Fibroblast of skin of scalp (primary cell): ENCODE results near the gene FZD8. TPM values are rescaled to one million over a fixed set of nuclear protein-coding genes. Genes with fewer than 3 reads are reported as not detected.
"Not testable (repeated sequence)": the region's sequence is repeated elsewhere in the genome, so short reads cannot be mapped to it uniquely, and the experiment has no call there.

Source experiments
- DNase-seq: peaks from one replicate; pipeline ENCODE4 v3.0.0-alpha.2; 2013
- polyA plus RNA-seq, 2 experiments: library from polyadenylated mRNA; unstranded; fragments of 120-200 nt; gene quantifications; one replicate each; pipeline ENCODE4 v1.2.1, GENCODE V29; 2013; ENCODE audit not compliant: insufficient read length in 2 of 2

Gene FZD8, protein sequence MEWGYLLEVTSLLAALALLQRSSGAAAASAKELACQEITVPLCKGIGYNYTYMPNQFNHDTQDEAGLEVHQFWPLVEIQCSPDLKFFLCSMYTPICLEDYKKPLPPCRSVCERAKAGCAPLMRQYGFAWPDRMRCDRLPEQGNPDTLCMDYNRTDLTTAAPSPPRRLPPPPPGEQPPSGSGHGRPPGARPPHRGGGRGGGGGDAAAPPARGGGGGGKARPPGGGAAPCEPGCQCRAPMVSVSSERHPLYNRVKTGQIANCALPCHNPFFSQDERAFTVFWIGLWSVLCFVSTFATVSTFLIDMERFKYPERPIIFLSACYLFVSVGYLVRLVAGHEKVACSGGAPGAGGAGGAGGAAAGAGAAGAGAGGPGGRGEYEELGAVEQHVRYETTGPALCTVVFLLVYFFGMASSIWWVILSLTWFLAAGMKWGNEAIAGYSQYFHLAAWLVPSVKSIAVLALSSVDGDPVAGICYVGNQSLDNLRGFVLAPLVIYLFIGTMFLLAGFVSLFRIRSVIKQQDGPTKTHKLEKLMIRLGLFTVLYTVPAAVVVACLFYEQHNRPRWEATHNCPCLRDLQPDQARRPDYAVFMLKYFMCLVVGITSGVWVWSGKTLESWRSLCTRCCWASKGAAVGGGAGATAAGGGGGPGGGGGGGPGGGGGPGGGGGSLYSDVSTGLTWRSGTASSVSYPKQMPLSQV
- 2.5 TPM for polyA plus RNA-seq (2013, experiment 1 of 2; ENCODE audit: insufficient read length)
- 3.1 TPM for polyA plus RNA-seq (2013, experiment 2 of 2; ENCODE audit: insufficient read length)

DNA sequence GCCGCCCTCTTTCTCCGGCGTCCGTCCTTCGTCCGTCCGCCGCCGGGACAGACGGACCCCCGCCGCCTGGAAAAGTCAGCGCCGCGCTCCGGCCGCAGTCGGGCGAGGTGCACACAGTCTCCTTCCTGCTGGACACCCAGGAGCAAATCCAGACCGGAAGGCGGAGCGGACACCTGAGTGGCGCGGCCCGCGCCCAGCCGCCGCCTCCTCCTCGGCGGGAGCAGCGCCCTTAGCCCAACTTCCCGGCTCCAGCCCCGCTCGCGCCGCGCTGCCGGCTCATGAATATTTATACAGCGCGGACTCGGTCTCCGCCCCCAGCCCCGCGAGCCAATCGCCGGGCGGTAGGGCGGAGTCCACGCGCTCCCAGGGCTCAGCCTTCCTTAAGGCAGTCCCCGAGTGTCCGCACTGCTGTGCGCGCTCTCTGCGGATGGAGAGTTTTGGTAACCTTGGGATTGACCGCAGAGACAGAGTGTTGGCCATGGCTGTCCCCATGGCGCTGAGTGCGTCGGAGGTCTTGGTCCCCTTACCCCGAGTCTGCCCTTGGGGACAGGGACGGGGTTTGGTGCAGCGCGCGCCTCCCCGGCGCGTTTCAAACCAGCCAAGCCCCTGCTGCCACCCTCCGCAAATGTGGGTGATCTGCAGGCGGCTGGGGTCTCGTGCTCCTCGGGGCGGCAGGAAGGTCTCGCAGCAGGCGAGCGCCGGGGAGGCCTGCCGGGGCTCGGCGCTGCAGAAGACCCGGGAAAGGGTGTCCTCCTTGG is at the start of gene FZD8:
Gene FZD8, minus strand, starts transcription at position 262 of the 758 bp plus-strand sequence. CDS start 867 bp downstream, outside the sequence.
- peak; percentile 88 for DNase-seq

DNA sequence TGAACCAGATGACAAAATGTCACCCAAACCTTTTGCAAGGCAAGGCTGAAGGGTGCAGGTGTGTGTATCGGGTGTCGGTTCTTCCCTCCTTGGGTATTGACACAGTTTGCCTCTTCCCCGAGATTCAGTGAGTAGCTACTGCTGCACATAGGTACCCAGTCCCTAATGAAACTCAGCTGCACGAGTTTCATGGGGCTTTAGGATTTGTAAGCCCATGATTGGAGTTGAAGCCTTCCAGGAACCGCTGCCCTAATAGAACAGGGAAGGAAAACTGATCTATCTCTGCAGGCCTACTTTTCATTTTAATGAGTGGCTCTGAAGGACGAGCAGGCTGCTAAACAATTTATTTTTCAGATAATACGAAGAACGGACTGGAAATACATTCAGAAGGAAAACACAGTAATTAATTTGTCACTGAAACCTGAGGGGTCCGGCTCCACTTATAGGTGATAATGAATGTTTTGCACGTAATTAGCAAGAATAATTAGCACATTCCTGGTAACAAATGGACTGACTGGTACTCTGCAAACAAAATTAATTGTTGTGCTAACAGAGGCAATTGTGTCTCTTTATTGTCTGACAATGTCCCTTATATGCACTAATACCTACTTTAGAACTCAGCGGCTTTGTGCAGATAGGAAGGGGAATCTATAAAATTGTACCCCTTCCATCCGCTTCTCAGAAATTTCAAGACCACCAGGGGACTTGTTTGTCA is 49.6 kb upstream of the FZD8 start:
- no peak for DNase-seq

DNA sequence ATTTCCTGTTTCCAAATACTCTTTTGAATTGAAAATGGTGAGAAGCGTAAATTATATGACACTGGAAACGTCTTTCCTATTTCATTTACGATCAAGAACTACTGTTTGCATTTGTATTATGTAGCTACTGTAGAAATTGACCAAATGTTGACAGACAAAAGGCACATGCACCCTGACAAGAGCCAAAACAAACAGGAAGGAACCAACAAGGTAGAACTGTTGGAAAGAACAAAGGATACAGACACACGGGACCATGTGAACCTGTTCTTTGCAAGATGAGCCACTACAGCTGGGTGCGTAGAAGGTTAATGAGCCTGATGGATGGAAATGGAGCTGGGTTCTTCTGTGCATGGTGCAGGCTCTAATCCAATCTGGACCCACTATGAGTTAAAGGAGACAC is 48.4 kb upstream of the FZD8 start:
- no peak for DNase-seq

DNA sequence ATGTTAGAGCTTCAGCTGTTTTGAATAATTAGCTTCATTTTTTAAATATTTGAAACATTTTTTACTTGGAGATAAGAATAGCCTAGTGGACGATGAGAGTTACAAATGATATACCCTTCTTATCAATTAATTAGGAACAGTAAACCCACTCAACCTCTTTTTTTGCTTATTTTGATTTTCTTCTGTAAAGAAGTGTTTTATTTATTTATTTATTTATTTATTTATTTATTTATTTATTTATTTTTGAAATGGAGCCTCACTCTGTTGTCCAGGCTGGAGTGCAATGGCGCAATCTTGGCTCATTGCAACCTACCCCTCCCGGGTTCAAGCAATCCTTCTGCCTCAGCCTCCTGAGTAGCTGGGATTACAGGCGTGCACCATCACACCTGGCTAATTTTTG is 43.8 kb upstream of the FZD8 start:
- not testable (repeated sequence) for DNase-seq

DNA sequence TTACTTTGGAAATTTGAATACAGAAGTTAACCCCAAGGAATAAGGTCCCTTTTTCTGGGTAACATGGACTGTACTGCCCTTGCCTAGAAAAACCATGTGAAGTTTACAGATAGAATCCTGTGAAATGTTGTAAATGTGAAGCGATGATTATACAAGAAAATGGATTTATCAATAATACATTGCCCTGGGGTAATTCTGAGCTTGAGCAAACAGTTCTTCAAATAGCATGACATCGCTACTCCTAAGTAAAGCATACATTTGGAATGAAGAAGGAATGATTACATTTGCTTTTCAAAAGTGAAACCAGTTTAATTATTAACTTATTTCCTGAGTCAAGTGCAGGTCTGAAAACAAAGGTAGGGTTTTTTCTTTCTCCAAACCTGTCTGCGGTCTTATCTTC is 43.3 kb upstream of the FZD8 start:
- DNase-seq: no peak

DNA sequence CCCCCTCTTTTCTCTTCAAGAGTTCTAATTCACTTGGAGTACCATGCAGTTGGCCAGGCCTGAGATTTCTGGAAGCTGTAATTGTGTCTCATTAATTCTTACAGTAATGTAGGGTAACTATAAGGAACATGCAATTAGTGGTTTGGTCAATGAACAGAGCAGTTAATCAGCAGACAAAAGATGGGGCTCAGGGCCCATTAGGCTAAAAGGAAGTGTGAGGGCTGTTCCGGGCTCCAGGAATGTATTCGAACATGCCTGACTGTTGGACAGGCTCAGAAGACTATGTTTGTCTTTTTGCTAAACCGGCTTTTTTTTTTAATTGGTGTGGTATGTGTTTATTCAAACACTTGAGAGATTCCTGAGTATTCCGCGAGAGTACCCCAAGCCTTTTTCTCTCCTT is 42.5 kb upstream of the FZD8 start:
- DNase-seq: no peak

DNA sequence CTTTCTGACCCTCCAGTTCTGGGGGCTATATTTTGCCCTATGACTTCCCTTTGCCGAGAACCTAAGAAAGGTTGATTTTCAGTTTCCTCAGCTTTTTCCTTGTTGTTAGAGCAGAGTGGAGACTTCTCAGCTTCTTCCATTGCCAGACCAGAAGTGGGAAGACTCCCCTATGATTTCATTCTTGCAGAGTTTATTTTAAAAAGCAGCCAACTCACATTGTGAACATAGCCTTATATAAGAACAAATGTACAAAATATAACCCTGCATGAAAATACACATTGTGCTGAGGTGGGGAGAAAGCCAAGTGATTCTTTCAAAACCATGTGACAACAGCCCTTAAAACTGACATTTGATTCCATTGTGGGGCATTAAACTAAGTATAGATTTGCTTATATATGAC is 33.8 kb upstream of the FZD8 start:
- DNase-seq: no peak

DNA sequence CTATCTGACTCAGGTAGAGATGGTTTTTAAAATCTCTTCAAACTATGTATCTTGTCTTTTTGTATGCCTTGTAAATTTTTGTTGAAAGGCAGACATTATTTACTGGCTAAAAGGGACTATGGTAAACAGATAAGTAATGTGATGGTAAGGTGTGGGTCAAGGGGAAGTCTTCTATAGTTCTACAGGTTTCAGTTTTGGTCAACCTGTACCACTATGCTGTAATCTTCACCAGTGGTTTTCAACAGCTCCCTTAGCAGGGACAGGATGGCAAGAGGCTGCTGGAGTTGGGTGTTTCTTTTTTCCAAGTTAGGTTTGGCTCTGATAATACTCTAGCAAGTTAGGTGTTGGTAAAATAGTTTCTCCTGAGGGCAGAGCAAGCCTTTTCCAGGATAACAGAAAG is 32.7 kb upstream of the FZD8 start:
- DNase-seq: no peak

DNA sequence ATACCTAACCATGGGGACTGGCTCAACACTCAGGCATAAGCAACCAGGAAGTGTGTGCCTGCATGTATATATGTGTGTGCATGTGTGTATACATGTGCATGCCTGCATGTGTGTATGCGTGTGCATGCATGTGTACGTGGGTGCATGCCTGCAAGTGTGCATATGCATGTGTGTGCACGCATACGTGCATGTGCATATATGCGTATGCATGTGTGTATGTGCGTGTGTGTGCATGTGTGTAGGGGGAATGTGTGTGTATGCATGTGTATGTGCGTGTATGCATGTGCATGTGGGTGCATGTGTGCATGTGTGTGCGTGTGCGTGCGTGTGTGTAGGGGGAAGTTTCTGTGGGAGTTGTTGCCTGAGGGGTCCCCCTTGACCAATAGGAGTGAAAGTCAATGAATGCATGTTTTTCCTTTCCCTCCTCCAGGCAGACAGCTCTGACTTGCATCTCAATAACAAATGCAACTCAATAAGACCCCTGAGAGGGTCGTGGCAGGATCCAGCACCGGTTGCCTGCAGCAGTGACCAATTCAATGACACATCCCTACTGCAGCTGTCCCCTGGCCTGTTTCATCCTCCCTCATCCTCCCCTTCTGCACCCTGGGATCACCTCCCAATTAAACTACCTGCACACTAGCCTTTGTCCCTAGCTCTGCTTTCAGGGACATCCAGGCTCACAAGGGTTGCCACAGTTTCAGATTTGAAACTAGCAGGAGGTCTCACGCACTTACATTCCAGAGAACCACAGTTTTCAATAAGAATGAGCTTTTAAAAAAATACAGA is 27.0 kb upstream of the FZD8 start:
- no peak for DNase-seq

DNA sequence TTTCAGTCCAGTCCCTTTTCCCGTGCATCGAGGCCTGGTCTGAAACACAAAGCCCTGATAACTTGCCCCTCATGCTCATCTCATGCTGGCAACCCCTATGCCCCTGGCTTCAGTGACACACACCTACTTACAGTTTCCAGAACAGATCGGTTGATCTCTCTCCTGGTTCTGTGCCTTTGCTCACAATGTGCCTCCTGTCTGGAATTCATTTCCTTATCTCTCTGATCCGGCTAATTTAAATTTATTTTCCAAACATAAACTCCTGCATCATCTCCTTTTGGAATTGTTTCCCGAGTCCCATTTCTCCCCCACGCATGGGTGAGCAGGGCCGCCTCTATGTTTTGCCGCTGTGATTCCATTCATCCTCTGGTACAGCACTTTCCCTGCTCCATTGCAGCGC is 25.9 kb upstream of the FZD8 start:
- DNase-seq: no peak

DNA sequence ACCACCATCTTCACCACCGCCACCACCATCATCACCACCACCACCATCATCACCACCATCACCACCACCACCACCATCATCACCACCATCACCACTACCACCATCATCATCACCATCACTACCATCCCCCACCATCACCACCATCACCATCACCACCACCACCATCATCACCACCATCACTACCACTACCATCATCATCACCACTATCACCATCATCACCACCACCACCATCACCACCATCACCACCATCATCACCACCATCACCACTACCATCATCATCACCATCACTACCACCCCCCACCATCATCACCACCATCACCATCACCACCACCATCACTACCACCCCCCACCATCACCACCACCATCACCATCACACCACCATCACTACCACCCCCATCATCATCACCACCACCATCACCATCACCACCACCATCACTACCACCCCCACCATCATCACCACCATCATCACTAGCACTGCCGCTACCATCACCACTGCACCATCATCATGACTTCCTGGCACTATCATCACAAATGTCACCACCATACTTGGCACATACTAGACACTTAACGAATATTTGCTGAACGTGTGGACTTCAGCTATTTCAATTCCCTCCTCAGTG is 25.3 kb upstream of the FZD8 start:
- no peak for DNase-seq

DNA sequence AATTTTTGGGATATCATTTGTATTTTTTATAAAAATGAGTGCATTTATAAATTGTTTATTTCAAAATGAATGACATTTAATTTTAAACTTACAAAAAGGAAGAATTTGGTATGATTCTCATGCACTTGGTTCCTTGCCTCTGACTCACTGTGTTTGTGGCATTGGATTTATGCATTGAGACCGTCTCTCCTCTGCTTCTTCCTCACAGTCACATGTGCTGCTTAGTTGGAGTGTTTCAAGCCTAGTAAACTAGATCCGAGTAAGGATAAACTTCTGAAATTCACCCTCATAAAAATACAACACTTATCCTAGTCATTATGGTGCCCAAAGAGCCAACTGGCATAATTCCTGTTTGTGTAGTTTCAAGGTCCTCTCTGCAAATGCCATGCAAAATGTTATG is 19.1 kb upstream of the FZD8 start:
- DNase-seq: no peak

DNA sequence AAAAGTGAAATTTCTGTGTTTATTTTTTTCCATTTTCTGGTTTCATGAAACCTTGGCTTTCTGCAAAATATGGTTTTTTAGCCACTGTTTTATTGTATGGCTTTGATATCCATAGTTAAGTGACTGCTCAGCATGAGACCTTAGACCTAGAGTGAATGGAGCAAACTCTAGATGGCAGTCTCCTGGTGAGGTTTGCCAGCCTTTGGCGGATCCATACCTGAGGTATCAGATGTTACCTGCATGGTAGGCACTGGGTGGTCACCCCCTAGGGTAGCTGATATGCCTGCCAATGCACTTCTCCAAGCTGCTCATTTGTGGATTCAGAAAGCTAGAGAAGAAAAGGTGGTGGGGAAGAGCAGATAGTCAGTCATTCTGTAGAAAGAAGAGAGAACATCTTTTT is 17.4 kb upstream of the FZD8 start:
- no peak for DNase-seq

DNA sequence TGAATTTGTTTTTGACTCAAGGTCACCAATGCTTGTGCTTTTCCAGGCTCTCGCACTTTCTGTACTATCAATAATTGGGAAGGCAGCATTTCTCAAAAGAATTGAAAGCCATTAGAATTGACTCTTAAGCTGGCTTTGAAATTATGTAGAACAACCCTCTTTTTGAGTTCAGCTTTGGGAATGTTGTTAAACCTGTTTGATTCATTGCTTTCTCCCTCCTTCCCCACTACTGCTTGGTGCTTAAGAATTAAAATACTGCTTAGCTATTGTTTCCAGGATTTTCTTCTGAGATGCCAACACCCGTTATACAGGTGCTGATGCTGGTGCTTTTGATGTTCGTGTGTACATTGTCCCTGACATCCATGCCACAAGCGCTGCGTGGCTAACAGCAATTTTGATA is 15.5 kb upstream of the FZD8 start:
- no peak for DNase-seq

DNA sequence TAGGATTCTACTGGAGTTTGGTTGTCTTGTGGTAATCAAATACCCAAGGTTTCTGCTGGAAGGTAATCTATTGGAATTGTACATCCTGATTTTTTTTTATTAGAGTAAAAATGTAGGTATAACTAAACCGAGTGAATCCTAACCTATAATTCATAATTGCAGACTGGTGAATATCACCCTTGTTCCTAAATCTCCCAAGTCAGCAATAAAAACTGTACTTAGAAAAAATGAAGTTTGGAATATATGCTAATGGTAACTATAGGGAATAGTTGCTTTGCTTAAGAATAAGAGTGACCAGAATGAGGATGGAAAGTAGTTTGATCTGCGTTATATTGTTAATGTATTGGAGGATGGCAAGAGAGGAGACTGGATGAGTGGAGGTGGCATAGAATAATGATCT is 10.7 kb upstream of the FZD8 start:
- no peak for DNase-seq

DNA sequence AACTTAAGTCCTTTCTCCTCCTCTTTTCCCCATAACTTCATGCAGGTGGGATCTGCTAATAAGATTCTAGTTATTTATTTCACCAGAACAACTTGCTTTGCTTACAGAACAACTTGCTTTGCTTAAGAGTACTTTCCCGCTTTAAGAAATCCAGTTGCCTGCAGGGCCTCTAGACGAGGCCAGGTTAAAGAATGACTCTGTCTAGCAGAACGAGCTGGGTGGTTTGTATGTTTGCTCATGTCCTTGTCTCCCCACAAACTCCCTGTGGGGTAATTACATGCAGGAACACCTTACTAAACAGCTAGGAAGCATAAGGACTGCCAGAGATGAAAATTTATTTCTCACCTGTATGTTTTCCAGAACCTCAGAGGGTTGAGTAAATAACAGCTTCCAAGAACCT is 8.8 kb upstream of the FZD8 start:
- no peak for DNase-seq

DNA sequence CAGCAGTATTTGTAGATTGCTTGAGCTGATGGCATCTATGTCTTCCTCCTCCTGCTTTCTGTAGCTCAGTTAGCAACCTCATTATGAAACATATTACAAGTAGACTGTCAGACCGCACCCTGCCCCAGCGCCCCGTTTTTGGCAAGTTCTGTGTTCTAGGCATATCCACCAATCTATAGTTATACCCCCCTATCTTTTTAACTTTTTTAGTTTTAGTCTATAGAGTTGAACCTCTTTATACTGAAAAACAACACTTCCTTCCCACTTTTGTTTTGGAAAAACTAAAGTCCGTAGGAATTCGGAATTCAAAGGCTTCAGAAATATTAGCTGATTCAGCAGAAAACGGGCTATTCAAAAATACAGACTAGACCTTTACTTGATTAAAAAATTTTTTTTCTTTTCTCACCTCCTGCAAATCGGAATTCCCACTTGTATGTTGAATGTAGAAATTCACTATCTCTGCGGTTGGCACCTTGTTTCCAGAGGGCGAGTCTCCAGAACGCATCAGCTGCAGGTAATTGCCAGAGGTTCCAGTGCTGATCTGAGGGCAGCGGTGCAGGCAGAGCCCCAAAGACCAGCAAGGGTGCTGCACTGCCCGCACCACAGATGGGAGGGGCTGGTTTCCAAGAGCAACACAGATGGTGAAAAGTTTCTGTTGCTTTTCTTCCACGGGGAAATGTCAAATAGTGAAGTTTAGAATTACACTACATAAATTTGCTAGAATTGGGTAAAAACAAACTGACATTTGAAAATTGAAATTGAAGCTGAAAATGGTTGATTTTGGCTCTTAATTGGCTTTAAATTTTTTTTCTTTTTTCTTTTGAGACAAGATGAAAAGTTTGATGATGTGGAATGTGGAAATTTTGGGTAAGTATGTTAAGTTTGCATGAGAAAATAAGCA is 2.2 kb upstream of the FZD8 start:
- DNase-seq: no peak

DNA sequence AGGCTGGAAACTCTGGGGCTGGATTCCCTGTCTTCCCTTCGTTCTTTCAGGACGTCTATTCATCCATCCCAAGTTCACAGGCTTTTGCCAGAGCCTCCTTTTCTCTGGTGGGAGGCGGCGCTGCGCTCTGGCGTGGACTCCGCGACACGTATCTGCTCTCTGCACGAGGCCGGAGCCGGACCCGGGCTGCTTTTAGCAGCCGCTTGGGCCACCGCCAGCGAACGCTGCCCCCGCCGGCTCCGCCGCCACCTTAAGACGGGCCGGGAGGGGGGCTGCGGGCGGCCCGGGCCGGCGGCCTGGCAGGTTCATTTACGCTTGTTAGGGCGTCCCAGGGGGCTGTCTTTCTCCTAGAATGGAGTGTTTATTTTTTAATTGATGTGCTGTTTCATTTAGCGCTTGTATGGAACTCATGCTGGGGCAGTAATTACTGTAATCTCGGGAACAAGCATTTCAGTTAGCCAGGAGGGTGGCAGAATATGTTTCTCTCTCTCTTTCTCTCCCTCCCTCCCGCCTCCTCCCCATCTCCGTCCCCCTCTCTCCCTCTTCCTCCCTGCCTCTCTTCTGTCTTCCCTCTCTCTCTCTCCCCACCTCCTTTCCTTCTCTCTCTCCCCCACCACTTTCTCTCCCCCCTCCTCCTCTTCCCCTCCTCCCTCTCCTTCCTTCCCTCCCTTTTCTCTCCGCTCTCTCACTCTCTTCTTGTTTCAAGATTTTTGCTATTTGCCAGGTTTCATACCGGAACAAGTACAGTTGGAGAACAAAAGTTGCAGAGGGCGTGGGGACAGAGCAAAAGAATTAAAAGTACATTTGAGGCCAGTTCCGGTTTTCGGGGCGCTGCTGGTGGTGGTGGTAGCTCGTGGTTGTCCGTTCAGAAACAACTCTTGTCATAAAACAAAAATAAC is 1.3 kb upstream of the FZD8 start:
- peak; percentile 34 for DNase-seq

DNA sequence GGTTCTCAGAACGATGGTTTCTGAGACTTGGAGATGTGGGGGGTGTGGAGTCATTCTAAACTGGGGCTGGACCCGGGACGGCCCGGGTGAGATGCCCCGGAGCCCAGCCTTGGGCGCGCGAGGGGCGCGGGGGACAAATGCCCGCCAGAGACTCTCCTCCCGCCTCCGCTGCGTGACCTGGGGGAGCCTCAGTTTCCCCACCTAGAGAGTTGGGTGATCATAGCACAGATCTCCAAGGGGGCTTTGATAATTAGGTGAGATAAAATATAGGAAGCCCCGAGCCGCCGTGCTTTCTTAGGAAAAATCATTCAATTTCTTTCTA is 658 bp upstream of the FZD8 start:
- DNase-seq: no peak
